ENCODE data around the gene SCGB1C1. TPM values are rescaled to one million over a fixed set of nuclear protein-coding genes. Genes with fewer than 3 reads are reported as not detected.

Gene SCGB1C1
- total RNA-seq, 2 donors from 2014 or later: not detected

- peaks cover 14% of the 10 kb centered on the region for H3K4me1 ChIP-seq (ENCODE audit: control insufficient read depth, insufficient read depth, low read length)
- TF ChIP-seq, protein P1, sequence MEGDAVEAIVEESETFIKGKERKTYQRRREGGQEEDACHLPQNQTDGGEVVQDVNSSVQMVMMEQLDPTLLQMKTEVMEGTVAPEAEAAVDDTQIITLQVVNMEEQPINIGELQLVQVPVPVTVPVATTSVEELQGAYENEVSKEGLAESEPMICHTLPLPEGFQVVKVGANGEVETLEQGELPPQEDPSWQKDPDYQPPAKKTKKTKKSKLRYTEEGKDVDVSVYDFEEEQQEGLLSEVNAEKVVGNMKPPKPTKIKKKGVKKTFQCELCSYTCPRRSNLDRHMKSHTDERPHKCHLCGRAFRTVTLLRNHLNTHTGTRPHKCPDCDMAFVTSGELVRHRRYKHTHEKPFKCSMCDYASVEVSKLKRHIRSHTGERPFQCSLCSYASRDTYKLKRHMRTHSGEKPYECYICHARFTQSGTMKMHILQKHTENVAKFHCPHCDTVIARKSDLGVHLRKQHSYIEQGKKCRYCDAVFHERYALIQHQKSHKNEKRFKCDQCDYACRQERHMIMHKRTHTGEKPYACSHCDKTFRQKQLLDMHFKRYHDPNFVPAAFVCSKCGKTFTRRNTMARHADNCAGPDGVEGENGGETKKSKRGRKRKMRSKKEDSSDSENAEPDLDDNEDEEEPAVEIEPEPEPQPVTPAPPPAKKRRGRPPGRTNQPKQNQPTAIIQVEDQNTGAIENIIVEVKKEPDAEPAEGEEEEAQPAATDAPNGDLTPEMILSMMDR (conservative IDR thresholded peaks at IDR 0.05): no peak
- H3K9me3 ChIP-seq (ENCODE audit: control insufficient read depth, low read length): no peaks in the 10 kb centered on the region
- Mint-ChIP-seq H3K4me1 (peaks cover 10% of the 10 kb centered on the region), H3K36me3 (ENCODE audit: low read depth) (peaks cover 59% of the 10 kb centered on the region), H3K4me3 (no peak overlapping the region), H3K9me3 (no peaks in the 10 kb centered on the region), H3K27me3 (ENCODE audit: insufficient read depth) (no peaks in the 10 kb centered on the region), H3K27ac (no peak overlapping the region)
- peak; percentile 35 for DNase-seq
- WGBS, 2 experiments (ENCODE audit: insufficient coverage in 1 of 2, insufficient read length in 1 of 2): 94 to 96% methylated on average over 6 to 7 of the region's 7 CpGs
- H3K9ac ChIP-seq (ENCODE audit: extremely low read depth, low read length, poor library complexity, severe bottlenecking): no peak overlapping the region
- H3K36me3 ChIP-seq (ENCODE audit: control insufficient read depth, insufficient read depth, low read length): peaks cover 68% of the 10 kb centered on the region
- H3K27me3 ChIP-seq (ENCODE audit: control insufficient read depth, insufficient read depth, low read length, poor library complexity, severe bottlenecking): no peaks in the 10 kb centered on the region
- no peak overlapping the region for H3K27ac ChIP-seq (ENCODE audit: low read depth, low read length)
- no peak overlapping the region for H3K4me3 ChIP-seq (ENCODE audit: low read length)
Measured at GRCh38 chr11:214083-214482, 21.2 kb downstream of the SCGB1C1 start.

DNA sequence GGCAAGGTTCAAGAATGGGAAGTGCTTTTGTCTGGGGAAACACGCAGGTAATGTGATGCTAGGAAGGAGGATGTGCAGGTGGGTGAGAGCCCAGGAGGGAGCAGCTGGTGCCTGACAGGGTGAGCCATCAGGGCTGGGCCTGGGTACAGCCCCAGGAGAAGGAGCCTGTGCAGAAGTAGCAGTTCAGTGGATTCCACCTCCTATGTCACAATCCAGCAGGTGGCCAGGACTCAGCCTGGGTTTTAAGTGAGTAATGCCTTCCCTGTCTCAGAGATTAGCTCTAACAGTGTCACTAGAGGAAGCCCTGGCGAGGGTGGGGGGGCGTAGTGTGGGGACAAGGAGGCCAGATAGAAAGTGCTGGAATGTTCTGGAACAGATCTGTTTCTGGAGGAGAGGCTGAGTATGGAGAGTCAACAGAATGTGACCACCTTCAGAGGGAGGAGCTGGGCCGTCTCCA lies 22.7 kb downstream of the SCGB1C1 start:
- H3K9me3 Mint-ChIP-seq: no peaks in the 10 kb centered on the region
- TF ChIP-seq, protein P1 (conservative IDR thresholded peaks at IDR 0.05): no peak
- peaks cover 55% of the 10 kb centered on the region for H3K36me3 ChIP-seq (ENCODE audit: control insufficient read depth, insufficient read depth, low read length)
- H3K4me1 ChIP-seq (ENCODE audit: control insufficient read depth, insufficient read depth, low read length): no peaks in the 10 kb centered on the region
- 94 to 100% methylated on average over 2 to 4 of the region's 4 CpGs for WGBS, 2 experiments (ENCODE audit: insufficient coverage in 1 of 2, insufficient read length in 1 of 2)
- H3K9ac ChIP-seq (ENCODE audit: extremely low read depth, low read length, poor library complexity, severe bottlenecking): no peak overlapping the region
- peak; percentile 35 for DNase-seq
- H3K4me3 ChIP-seq (ENCODE audit: low read length): no peak overlapping the region
- H3K4me1 Mint-ChIP-seq: no peaks in the 10 kb centered on the region
- H3K27ac ChIP-seq (ENCODE audit: low read depth, low read length): peak overlapping the region; percentile 29
- no peaks in the 10 kb centered on the region for H3K27me3 Mint-ChIP-seq (ENCODE audit: insufficient read depth)
- no peaks in the 10 kb centered on the region for H3K9me3 ChIP-seq (ENCODE audit: control insufficient read depth, low read length)
- peaks cover 53% of the 10 kb centered on the region for H3K36me3 Mint-ChIP-seq (ENCODE audit: low read depth)
- H3K4me3 Mint-ChIP-seq: no peak overlapping the region
- H3K27me3 ChIP-seq (ENCODE audit: control insufficient read depth, insufficient read depth, low read length, poor library complexity, severe bottlenecking): no peaks in the 10 kb centered on the region
- H3K27ac Mint-ChIP-seq: peak overlapping the region; percentile 75

DNA sequence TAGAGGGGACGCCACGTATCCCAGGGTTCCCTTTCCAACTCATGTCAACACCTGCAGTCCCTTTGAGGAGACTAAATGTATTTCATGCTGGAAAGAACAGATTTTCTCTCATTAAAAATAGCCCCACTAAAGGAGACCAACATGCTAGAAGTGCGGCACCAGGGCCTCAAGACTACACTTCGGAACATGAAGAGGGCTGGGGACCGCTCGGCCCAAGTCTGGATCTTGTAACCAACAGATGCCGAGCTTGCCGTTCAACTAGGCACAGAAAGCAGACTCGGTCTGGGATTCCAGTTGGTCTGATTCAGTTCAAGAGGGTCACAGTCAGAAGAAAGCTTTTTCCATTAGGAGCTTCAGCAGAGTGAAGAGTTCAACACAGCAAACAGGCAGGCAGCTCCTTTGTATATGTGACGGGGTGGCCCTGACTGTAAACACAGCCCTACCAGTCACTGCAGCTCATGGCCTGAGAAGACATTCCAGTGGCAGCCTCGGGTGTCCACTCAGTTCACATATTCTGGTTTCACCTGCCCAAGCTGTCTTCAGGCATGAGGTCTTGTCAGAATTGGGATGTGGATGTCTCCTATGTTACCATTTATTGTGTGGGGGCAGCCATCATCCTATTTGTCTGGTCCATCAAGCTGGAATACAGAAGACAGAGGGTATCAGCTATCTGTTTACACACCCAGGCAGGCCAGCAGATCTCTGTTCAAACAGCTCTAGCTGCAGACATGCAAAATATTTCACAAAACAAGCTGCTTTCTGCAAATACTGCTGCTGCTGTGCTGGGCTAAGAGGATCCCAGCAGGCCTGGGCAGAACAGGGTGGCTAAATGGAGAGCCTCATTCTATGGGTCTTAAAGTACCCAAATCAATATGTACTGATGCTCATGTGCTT lies 23.4 kb downstream of the SCGB1C1 start:
- Mint-ChIP-seq H3K36me3 (ENCODE audit: low read depth) (peaks cover 46% of the 10 kb centered on the region), H3K27me3 (ENCODE audit: insufficient read depth) (no peaks in the 10 kb centered on the region)

More for the DNA sequence above, 23.4 kb downstream of the SCGB1C1 start:
- Histone ChIP-seq H3K27me3 (ENCODE audit: control insufficient read depth, insufficient read depth, low read length, poor library complexity, severe bottlenecking) (no peaks in the 10 kb centered on the region), H3K9me3 (ENCODE audit: control insufficient read depth, low read length) (no peaks in the 10 kb centered on the region), H3K36me3 (ENCODE audit: control insufficient read depth, insufficient read depth, low read length) (peaks cover 47% of the 10 kb centered on the region), H3K4me3 (ENCODE audit: low read length) (no peak overlapping the region), H3K4me1 (ENCODE audit: control insufficient read depth, insufficient read depth, low read length) (no peaks in the 10 kb centered on the region), H3K27ac (ENCODE audit: low read depth, low read length) (no peak overlapping the region), H3K9ac (ENCODE audit: extremely low read depth, low read length, poor library complexity, severe bottlenecking) (no peak overlapping the region)
- Mint-ChIP-seq H3K27ac (peak overlapping the region; percentile 75), H3K9me3 (no peaks in the 10 kb centered on the region), H3K4me3 (no peak overlapping the region), H3K4me1 (no peaks in the 10 kb centered on the region)
- TF ChIP-seq, protein P1 (conservative IDR thresholded peaks at IDR 0.05): no peak
- peak; percentile 34 for DNase-seq
- WGBS, 2 experiments (ENCODE audit: insufficient coverage in 1 of 2, insufficient read length in 1 of 2): 93 to 99% methylated on average over 10 to 11 of the region's 11 CpGs
